Endothelial cell of umbilical vein (primary cell): ENCODE measurements around the gene ZNF652. TPM values are rescaled to one million over a fixed set of nuclear protein-coding genes. Genes with fewer than 3 reads are reported as not detected.

ENCODE experiments used
- BruUV-seq: library from RNA; stranded (reverse); fragments of 400-500 nt; replicated peaks from 2 replicates; lab custom pipeline; 2021; lab: Mats Ljungman, UMichigan
- CTCF ChIA-PET: fragments of 300-600, 350-600 bp; sonication (Branson Sonifier 250); formaldehyde crosslinking; loops from one replicate; lab custom pipeline; 2021; ENCODE audit warnings: antibody characterized with exemption, inconsistent platforms; lab: Charles Lee
- POLR2A ChIA-PET: fragments of 300-600, 350-600 bp; sonication (Branson Sonifier 250); formaldehyde crosslinking; loops from one replicate; lab custom pipeline; 2021; ENCODE audit warnings: antibody characterized with exemption, inconsistent platforms; lab: Charles Lee
- DNase-seq: peaks from one replicate; pipeline ENCODE4 v3.0.0-alpha.2; 2011; ENCODE audit warnings: low read depth, low spot score
- FAIRE-seq: peaks from 2 replicates; lab custom pipeline; 2011; peaks lifted over from hg19 to GRCh38; lab: Jason Lieb, UNC
- H2AFZ ChIP-seq: 2 replicates; pipeline ENCODE4 v1.6.0; 2012; ENCODE audit warnings: low read depth, low read length, control low read depth, inconsistent platforms
- H3K27ac ChIP-seq: 2 replicates; pipeline ENCODE4 v1.5.1; 2011; ENCODE audit warnings: low read depth, mild to moderate bottlenecking, control low read depth, low read length, moderate library complexity; ENCODE audit not compliant: insufficient read depth
- H3K27me3 ChIP-seq, 2 experiments: 2 replicates each; pipeline versions ENCODE4 v1.6.0 to v1.6.1; 2011; ENCODE audit warnings: low read length in 2 of 2, mixed read lengths in 1 of 2; ENCODE audit not compliant: control insufficient read depth in 2 of 2, insufficient read depth in 2 of 2
- H3K36me3 ChIP-seq, 2 experiments: 2 replicates in 1 of 2; 3 replicates in 1 of 2; pipeline ENCODE4 v1.5.1; 2011; ENCODE audit warnings: low read length in 2 of 2, mild to moderate bottlenecking in 1 of 2, moderate library complexity in 1 of 2; ENCODE audit not compliant: control insufficient read depth in 2 of 2, insufficient read depth in 2 of 2; ENCODE audit errors: extremely low read depth in 1 of 2
- H3K4me1 ChIP-seq: 3 replicates; pipeline ENCODE4 v1.5.1; 2011; ENCODE audit warnings: mild to moderate bottlenecking, low read length; ENCODE audit not compliant: control insufficient read depth, insufficient read depth; ENCODE audit errors: extremely low read depth
- H3K4me2 ChIP-seq: 2 replicates; pipeline ENCODE4 v1.6.1; 2011; ENCODE audit warnings: low read length, control low read depth, mixed read lengths; ENCODE audit not compliant: insufficient read depth
- H3K4me3 ChIP-seq, 3 experiments: fragments of 200-600 bp in 1 of 3; sonication (generic), shearing (Covaris generic) in 1 of 3; replicated peaks in 1 of 3; 2 replicates each; pipeline ENCODE4 v1.5.1; 2011 to 2016; ENCODE audit warnings: control low read depth in 3 of 3, low read length in 3 of 3, mild to moderate bottlenecking in 2 of 3, inconsistent platforms in 1 of 3, low read depth in 1 of 3, moderate library complexity in 1 of 3; ENCODE audit not compliant: insufficient read depth in 1 of 3
- H3K79me2 ChIP-seq: 2 replicates; pipeline ENCODE4 v1.6.0; 2012; ENCODE audit warnings: low read length, inconsistent platforms; ENCODE audit not compliant: control insufficient read depth, insufficient read depth
- H3K9ac ChIP-seq: replicated peaks from 2 replicates; pipeline ENCODE3; 2011; ENCODE audit warnings: low read length, control low read depth; ENCODE audit not compliant: insufficient read depth; ENCODE audit errors: extremely low read depth
- H3K9me1 ChIP-seq: replicated peaks from 3 replicates; pipeline ENCODE4 v1.6.0; 2011; ENCODE audit warnings: mild to moderate bottlenecking, low read length; ENCODE audit not compliant: control insufficient read depth, insufficient read depth; ENCODE audit errors: extremely low read depth
- H3K9me3 ChIP-seq: replicated peaks from 2 replicates; pipeline ENCODE4 v1.5.1; 2012; ENCODE audit warnings: low read length, inconsistent platforms; ENCODE audit not compliant: control insufficient read depth, insufficient read depth
- H4K20me1 ChIP-seq: replicated peaks from 2 replicates; pipeline ENCODE3; 2011; ENCODE audit warnings: mild to moderate bottlenecking, low read length; ENCODE audit not compliant: control insufficient read depth, insufficient read depth; ENCODE audit errors: extremely low read depth
- EZH2 ChIP-seq: IDR thresholded peaks from 2 replicates; pipeline ENCODE4 v1.6.1; 2012; ENCODE audit warnings: borderline replicate concordance, low read depth, mild to moderate bottlenecking, moderate library complexity, low read length, inconsistent platforms; ENCODE audit not compliant: severe bottlenecking
- FOS ChIP-seq: IDR thresholded peaks from 2 replicates; pipeline ENCODE4 v1.6.1; 2011; ENCODE audit warnings: mild to moderate bottlenecking, low read length, moderate library complexity, borderline replicate concordance; ENCODE audit not compliant: insufficient read depth
- MYC ChIP-seq: IDR thresholded peaks from one replicate; pipeline ENCODE4 v1.6.1; 2011; ENCODE audit warnings: mild to moderate bottlenecking, low read depth, low read length
- POLR2AphosphoS5 ChIP-seq: IDR thresholded peaks from 2 replicates; pipeline ENCODE4 v1.6.1; 2012; ENCODE audit warnings: low read depth, mild to moderate bottlenecking, control low read depth, low read length, moderate library complexity; ENCODE audit not compliant: insufficient read depth
- dilution Hi-C: fragments of 300-500 bp; cut with MboI; formaldehyde crosslinking; loops from one replicate; pipeline ENCODE4 v1.15.0; 2019; ENCODE audit warnings: low sequenced_read_pairs; ENCODE audit not compliant: extremely low pct_ligation_motif_present
- intact Hi-C: fragments of 100-400 bp; cut with micrococcal nuclease; formaldehyde crosslinking; loops from one replicate; pipeline ENCODE4 v1.10.0; 2022
- polyA plus RNA-seq, 4 experiments: library from polyadenylated mRNA; depleted of rRNA in 3 of 4; stranded (reverse) in 3 of 4; unstranded in 1 of 4; fragments of >200 nt; gene quantifications; 2 replicates each; pipeline versions ENCODE4 v1.2.1 to v1.2.3, GENCODE V29; 2011 to 2012; ENCODE audit warnings: missing spikeins in 1 of 4
- total RNA-seq: library from RNA; stranded (reverse); gene quantifications from 2 replicates; pipeline ENCODE4 v1.2.3, GENCODE V29; 2021

ZNF652 gene
- total and polyA plus RNA-seq, 2 donors (not counting 3 experiments of a cell fraction or from before 2014, with no cell fraction given), result 6.1 to 18.6 TPM

DNA sequence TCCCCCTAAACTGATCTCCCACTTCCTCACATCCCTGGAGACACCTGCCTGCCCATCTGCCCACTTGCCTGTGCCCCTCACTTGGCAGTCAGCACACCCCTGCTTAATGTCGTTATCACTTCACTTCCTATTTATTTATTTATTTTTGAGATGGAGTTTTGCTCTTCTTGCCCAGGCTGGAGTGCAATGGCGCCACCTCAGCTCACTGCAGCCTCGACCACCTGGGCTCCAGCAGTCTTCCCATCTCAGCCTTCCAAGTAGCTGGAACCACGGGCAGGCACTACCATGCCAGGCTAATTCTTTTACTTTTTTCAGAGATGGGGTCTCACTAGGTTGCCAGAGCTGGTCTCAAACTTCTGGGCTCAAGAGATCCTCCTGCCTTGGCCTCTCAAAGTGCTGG lies 108.0 kb downstream of the ZNF652 start:
- no peak for TF ChIP-seq FOS
- TF ChIP-seq MYC, result no peak
- TF ChIP-seq EZH2, result no peak
- no peaks in the 10 kb centered on the region for H3K9me3 ChIP-seq
- no TSS peak for BruUV-seq
- no peak overlapping the region for H2AFZ ChIP-seq
- POLR2A ChIA-PET, result no interaction called here
- no peaks in the 10 kb centered on the region for H3K36me3 ChIP-seq
- H3K79me2 ChIP-seq, result no peaks in the 10 kb centered on the region
- H4K20me1 ChIP-seq, result no peaks in the 10 kb centered on the region
- no peak overlapping the region for H3K27ac ChIP-seq
- no peak overlapping the region for H3K9ac ChIP-seq
- no peak overlapping the region for H3K4me2 ChIP-seq
- no peak overlapping the region for H3K4me3 ChIP-seq
- peaks cover 2% of the 10 kb centered on the region for H3K4me1 ChIP-seq
- no peak for DNase-seq
- intact Hi-C loops (no loop called here), dilution Hi-C loops (no loop called here)
- no peak for FAIRE-seq
- no peaks in the 10 kb centered on the region for H3K27me3 ChIP-seq
- H3K9me1 ChIP-seq, result no peaks in the 10 kb centered on the region
- CTCF ChIA-PET, result interaction anchor here (1.1 kb wide), 1 partner anchor 74 kb away, joined by 3 read pairs; no protein-coding TSS in a partner anchor

DNA sequence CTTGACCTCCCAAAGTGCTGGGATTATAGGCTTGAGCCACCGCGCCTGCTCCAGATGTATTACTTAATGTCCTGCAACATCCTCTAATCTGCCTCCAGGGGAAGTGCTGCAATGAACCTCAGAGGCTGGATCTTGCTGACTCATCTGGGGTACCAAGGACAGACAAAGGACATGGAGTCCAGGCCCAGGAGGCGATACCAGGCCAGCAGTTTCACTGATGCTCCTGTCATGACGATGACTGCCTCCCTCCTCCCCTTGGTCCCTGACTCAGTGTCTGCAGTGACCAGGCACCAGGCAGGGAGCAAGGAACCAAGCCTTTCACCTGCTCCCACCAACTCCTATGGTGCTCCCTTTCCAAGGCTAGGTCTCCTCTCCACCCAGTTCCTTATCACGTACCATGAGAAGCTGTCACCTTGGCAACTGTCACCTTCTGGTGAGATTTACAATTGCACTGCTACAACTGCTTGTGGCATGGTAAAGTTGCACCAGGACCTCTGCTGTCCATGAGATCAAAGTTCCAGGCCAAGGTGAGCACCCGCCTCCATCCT lies 109.8 kb downstream of the ZNF652 start:
- H3K4me2 ChIP-seq, result no peak overlapping the region
- no peaks in the 10 kb centered on the region for H4K20me1 ChIP-seq
- no peaks in the 10 kb centered on the region for H3K27me3 ChIP-seq
- H3K9me1 ChIP-seq, result no peaks in the 10 kb centered on the region
- intact Hi-C loops, result no loop called here
- no TSS peak for BruUV-seq
- no peaks in the 10 kb centered on the region for H3K9me3 ChIP-seq
- no peak overlapping the region for H3K9ac ChIP-seq
- dilution Hi-C loops, result no loop called here
- no peak for TF ChIP-seq POLR2AphosphoS5
- ChIA-PET POLR2A (no interaction called here), CTCF (interaction anchor here (0.6 kb wide), 1 partner anchor 15 kb away, joined by 3 read pairs; no protein-coding TSS in a partner anchor)
- no peaks in the 10 kb centered on the region for H3K4me1 ChIP-seq
- FAIRE-seq, result no peak
- no peaks in the 10 kb centered on the region for H3K79me2 ChIP-seq
- H2AFZ ChIP-seq, result no peak overlapping the region
- no peak overlapping the region for H3K27ac ChIP-seq
- no peaks in the 10 kb centered on the region for H3K36me3 ChIP-seq
- no peak for DNase-seq
- no peak overlapping the region for H3K4me3 ChIP-seq
